Right cardiac atrium (tissue), 5 donors: ENCODE measurements around the gene KHDC1L. TPM values are rescaled to one million over a fixed set of nuclear protein-coding genes. Genes with fewer than 3 reads are reported as not detected.
"Not testable (repeated sequence)": the region's sequence is repeated elsewhere in the genome, so short reads cannot be mapped to it uniquely, and the experiment has no call there.

Experiments
- ATAC-seq, 2 donors: fragments of 200-7000 bp; cut with Tn5 transposase; one replicate each; pipeline versions ENCODE4 v1.8.0 to v1.9.1; 2020; ENCODE audit warnings: moderate library complexity in 2 of 2, mild to moderate bottlenecking in 1 of 2
- DNase-seq, 3 donors: peaks; one replicate each; pipeline ENCODE4 v3.0.0-alpha.2; 2020
- H3K27ac ChIP-seq: one replicate; pipeline ENCODE4 v1.5.1; 2013; ENCODE audit warnings: mild to moderate bottlenecking, low read length, control low read depth, moderate library complexity
- H3K27me3 ChIP-seq: one replicate; pipeline ENCODE4 v1.6.1; 2013; ENCODE audit not compliant: control insufficient read depth, insufficient read depth
- H3K4me1 ChIP-seq: one replicate; pipeline ENCODE4 v1.6.1; 2013; ENCODE audit warnings: low read length; ENCODE audit not compliant: control insufficient read depth, insufficient read depth
- H3K4me3 ChIP-seq: one replicate; pipeline ENCODE4 v1.5.1; 2013; ENCODE audit warnings: low read length, control low read depth
- H3K9me3 ChIP-seq: one replicate; pipeline ENCODE4 v1.6.1; 2013; ENCODE audit warnings: low read length; ENCODE audit not compliant: control insufficient read depth
- WGBS: extraction: QIAGEN DNeasy Blood & Tissue Kit; methylation state at CpG from one replicate; pipeline ENCODE4 v1.1.7; 2013; 5-methylcytosine and 5-hydroxymethylcytosine counted together
- intact Hi-C, 4 donors: fragments of 100-400 bp; cut with DNase I; formaldehyde crosslinking; loops; one replicate each; pipeline versions ENCODE4 v1.11.0 to v1.14.0; 2022 to 2023
- polyA plus RNA-seq: library from polyadenylated mRNA; stranded (reverse); fragments of 200-250 nt; gene quantifications from one replicate; pipeline ENCODE4 v1.2.3, GENCODE V29; 2013
- total RNA-seq, 4 donors: library from RNA; stranded (reverse); fragmentation: NEBNext Ultra II Directional; extraction: Animal tissue kit (Norgen Biotek cat#: 25700); gene quantifications; one replicate each; pipeline ENCODE4 v1.2.1, GENCODE V29; 2021
- donor health status: healthy with polysubstance abuse.
- donor health status: DM: no; HTN: yes; CAD: no.
- donor health status: DM: no; HTN: no; CAD: no.
- donor health status: DM: no; HTN: yes; CAD: no; lungs with severe emphysema.
- donor health status: DM: yes; HTN: yes; CAD: no.

Gene KHDC1L
- total and polyA plus RNA-seq, 5 donors = not detected

DNA sequence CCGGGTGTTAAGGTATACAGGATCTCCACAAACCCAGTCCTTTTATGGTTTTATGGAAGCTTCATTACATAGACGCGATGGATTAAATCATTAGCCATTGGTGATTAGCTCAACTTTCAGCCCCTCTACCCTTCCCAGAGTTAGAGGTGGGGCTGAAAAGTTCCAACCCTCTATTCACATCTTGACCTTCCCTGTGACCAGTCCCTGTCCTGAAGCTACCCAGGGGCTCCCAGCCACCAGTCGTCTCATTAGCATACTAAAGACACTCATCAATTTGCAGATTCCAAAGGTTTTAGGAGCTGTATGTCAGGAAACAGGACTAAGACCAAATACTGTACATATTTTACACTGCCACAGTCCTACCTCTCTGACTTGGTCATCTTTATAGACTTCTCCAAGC, 21.0 kb downstream of the KHDC1L start:
- Histone ChIP-seq H3K9me3 (no peaks in the 10 kb centered on the region), H3K27ac (no peak overlapping the region), H3K27me3 (no peaks in the 10 kb centered on the region), H3K4me1 (no peaks in the 10 kb centered on the region), H3K4me3 (no peak overlapping the region)
- 82% methylated on average over 4 of the region's 4 CpGs for WGBS
- intact Hi-C loops = no loop called here
- ATAC-seq (no peak), DNase-seq (no peak)

DNA sequence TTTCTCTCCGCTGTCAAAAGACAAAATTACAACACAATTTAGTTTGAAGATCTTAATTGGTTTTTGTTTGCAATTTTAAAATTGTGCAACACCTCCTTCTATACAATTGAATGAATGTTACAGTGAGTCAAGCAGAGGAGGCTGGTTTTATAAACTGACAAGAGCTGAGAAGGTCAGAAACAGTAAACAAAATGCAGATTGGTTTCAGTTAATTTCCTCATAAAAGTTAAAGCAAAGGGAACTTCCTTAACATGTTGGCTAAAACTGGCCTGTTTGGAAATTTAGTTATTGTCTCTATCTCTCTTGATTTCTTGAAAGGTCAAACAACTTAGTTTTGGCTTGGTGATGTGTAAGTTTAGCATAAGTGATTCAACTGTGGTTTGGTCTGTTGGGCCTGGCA, 22.2 kb downstream of the KHDC1L start:
- intact Hi-C loops = no loop called here
- no peak for DNase-seq
- ATAC-seq = no peak
- no peaks in the 10 kb centered on the region for H3K27me3 ChIP-seq
- 93% methylated on average over 1 of the region's 1 CpG for WGBS
- no peaks in the 10 kb centered on the region for H3K4me1 ChIP-seq
- no peak overlapping the region for H3K4me3 ChIP-seq
- no peaks in the 10 kb centered on the region for H3K9me3 ChIP-seq
- no peak overlapping the region for H3K27ac ChIP-seq

DNA sequence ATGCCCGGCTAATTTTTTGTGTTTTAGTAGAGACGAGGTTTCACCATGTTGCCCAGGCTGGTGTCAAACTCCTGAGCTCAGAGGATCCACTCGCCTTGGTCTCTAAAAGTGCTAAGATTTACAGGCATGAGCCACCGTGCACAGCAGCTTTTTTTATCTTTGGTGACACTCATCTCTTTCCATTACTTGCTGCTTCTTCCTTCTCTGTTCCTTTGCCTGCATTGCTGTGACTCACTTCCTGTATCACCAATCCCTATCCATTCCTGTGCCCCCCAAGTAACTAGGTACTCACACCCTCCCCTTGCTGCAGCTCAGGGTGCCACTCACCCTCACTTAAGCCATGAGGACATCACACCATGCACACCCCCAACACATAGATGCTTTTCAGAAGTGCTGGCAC, 24.6 kb downstream of the KHDC1L start:
- Histone ChIP-seq H3K27ac (no peak overlapping the region), H3K4me1 (no peaks in the 10 kb centered on the region), H3K4me3 (no peak overlapping the region), H3K9me3 (no peaks in the 10 kb centered on the region), H3K27me3 (no peaks in the 10 kb centered on the region)
- DNase-seq = no peak
- intact Hi-C loops = no loop called here
- 69% methylated on average over 4 of the region's 4 CpGs for WGBS
- ATAC-seq = no peak

DNA sequence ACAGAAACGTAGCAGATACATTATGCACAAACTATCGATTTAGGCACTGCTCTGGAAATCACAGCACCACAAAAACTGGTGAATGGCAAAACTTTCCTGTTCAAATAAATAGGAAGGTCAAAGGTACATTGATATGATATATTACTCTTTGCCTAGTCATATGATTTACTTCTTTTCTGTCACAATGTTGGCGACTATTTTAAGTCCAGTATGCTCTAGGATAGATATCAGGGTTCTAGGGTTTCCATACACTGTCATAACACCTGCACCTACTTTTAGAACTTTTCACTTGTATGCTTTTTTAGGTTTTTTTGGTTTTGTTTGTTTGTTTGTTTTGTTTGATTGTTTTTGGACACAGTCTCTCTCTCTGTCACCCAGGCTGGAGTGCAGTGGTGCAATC, 25.0 kb downstream of the KHDC1L start:
- DNase-seq (no peak), ATAC-seq (no peak)
- WGBS = 88% methylated on average over 3 of the region's 3 CpGs
- intact Hi-C loops = no loop called here
- no peaks in the 10 kb centered on the region for H3K27me3 ChIP-seq
- no peak overlapping the region for H3K27ac ChIP-seq
- H3K9me3 ChIP-seq = no peaks in the 10 kb centered on the region
- H3K4me1 ChIP-seq = no peaks in the 10 kb centered on the region
- H3K4me3 ChIP-seq = no peak overlapping the region

DNA sequence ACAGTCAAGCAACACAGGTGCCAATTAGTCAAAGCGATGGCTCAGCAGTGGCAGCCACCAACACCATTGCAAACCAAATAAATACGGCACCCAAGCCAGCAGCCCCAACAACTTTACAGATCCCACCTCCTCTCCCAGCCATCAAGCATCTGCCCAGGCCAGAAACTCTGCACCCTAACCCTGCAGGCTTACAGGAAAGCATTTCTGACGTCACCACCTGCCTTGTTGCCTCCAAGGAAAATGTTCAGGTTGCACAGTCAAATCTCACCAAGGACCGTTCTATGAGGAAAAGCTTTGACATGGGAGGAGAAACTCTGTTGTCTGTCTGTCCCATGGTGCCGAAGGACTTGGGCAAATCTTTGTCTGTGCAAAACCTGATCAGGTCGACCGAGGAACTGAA, 30.6 kb downstream of the KHDC1L start:
- DNase-seq = no peak
- Histone ChIP-seq H3K4me3 (no peak overlapping the region), H3K27ac (no peak overlapping the region), H3K4me1 (no peaks in the 10 kb centered on the region), H3K9me3 (no peaks in the 10 kb centered on the region), H3K27me3 (no peaks in the 10 kb centered on the region)
- WGBS = 94% methylated on average over 7 of the region's 7 CpGs
- intact Hi-C loops = no loop called here
- no peak for ATAC-seq

DNA sequence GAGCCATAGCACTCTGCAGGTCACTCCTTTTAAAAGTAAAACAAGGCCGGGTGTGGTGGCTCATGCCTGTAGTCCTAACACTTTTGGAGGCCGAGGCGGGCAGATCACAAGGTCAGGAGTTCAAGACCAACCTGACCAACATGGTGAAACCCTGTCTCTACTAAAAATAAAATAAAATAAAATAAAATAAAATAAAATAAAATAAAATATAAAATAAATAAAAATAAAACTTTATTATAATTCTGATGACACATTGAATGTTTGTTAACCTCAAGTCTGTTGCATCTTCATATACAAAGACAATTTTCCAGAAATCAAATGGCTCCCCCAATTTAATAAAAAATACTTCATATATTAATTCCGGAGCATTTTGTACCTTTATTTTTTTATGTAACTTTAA, 32.0 kb downstream of the KHDC1L start:
- H3K27ac ChIP-seq, intact Hi-C loops, H3K27me3 ChIP-seq, H3K4me3 ChIP-seq, H3K9me3 ChIP-seq, DNase-seq, H3K4me1 ChIP-seq, ATAC-seq: not testable (repeated sequence)
- WGBS = 95% methylated on average over 4 of the region's 4 CpGs

DNA sequence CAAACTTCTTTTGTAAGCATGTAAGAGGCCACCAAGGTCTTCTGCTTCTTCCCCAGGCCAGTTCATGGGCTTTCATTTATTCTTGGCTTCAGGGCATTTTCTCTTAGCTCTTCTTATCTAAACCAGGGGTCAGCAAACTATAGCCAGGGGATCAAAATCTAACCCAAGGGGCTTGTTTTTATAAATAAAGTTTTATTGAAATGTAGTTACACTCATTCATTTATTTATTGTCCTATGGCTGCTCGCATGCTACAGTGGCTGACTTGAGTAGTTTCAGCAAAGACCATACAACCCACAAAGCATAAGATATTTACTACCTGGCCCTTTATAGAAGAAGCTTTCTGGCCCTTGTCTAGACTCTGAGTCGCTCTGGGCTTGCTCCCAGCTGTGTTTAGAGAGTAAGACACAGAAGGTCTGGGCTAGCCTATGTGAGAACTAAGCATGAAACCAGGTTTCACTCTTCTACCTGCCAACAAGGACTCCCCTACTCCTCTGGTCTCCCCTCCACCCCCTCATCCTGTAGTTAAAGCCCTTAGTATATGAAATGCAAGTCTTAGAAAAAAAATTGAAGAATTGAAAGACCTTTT, 43.2 kb downstream of the KHDC1L start:
- DNase-seq = no peak
- 79% methylated on average over 2 of the region's 2 CpGs for WGBS
- intact Hi-C loops = loop anchor here in 2 of 4 donors (5.0 to 10.0 kb wide), 2 partner anchors 557 to 770 kb away; partner anchors contain the start of gene KCNQ5 (in 1 of the 2)
- Histone ChIP-seq H3K27ac (no peak overlapping the region), H3K4me3 (no peak overlapping the region), H3K27me3 (no peaks in the 10 kb centered on the region), H3K9me3 (no peaks in the 10 kb centered on the region), H3K4me1 (no peaks in the 10 kb centered on the region)
- ATAC-seq = no peak

DNA sequence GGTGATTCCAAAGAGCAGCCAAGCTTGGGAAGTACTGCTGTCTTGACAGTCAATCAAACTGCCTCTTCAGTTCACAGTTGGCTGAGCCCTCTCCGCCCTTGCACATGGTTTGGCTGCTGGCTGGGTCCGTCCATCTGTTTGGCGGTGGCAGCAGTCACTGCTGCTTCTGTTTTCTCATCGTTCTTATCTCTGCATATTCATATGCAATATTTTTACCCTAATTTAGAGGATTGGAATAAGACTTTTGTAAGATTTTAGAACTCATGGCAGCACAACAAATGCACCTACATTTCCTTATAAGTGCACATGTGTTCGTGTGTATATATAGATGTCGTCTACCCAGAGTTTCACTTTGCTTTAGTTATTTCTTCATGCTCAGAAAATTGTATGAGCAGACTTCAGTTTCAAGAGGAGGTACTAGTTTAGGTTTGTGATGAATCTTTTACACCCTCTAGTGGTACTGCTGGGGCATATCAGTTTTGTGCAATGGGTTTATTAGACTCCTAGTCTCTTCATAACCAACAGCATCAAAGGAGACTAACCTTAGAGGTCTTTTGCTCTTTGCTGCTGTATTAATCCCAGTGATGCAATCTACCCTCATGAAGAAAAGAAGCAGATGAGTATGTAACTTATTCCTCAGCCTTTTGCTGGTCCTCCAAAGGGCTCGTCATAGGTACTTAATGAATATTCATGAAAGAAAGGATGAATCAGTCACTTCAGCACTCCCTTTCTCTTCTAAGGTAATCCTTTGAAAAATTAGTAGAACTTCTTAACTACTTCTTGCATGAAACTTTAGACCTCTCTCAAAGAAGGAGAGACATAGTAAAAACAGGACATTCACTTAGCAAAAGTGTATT, 44.3 kb downstream of the KHDC1L start:
- ATAC-seq = peak; percentile 84 to 88
- H3K4me3 ChIP-seq = peak overlapping the region; percentile 39
- peak in 2 of 3 donors; percentile 55 to 64 for DNase-seq
- H3K9me3 ChIP-seq = no peaks in the 10 kb centered on the region
- H3K27ac ChIP-seq = no peak overlapping the region
- H3K27me3 ChIP-seq = no peaks in the 10 kb centered on the region
- WGBS = 13% methylated on average over 7 of the region's 7 CpGs
- intact Hi-C loops = loop anchor here in 2 of 4 donors (2.0 to 10.0 kb wide), 3 partner anchors 556 to 769 kb away; partner anchors contain the start of gene KCNQ5 (in 1 of the 2)
- no peaks in the 10 kb centered on the region for H3K4me1 ChIP-seq

DNA sequence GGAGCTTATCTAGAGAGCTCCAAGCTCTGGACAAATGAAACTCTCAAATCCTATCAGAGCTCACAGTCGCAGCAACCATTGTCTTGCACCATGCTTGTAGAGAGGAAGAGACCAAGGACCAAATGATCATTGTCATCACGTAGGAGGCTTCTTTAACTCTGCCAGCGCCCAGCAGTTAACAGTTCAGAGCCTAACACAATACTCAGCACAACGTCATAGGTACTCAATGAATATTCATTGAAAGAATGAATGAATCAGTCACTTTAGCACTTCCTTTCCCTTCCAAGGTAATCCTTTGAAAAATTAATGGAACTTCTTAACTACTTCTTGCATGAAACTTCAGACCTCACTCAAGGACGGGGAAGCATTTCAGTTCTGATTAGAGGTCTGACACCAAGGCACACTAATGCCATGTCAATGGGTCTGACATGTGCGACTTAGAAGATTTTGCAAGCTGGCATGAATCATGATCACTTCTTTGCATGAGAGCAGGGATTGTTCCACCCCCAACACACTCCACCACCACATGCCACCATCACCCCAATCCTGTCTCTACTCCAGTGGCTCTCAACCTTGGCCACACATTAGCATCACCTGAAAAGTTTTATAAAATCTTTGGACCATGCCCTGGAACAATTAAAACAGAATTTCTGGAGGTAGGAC, 45.1 kb downstream of the KHDC1L start:
- no peak for ATAC-seq
- no peak for DNase-seq
- no peaks in the 10 kb centered on the region for H3K9me3 ChIP-seq
- no peak overlapping the region for H3K27ac ChIP-seq
- 69% methylated on average over 6 of the region's 6 CpGs for WGBS
- no peak overlapping the region for H3K4me3 ChIP-seq
- no peaks in the 10 kb centered on the region for H3K27me3 ChIP-seq
- intact Hi-C loops = loop anchor here in 2 of 4 donors (2.0 to 10.0 kb wide), 3 partner anchors 555 to 768 kb away; partner anchors contain the start of gene KCNQ5 (in 1 of the 2)
- H3K4me1 ChIP-seq = no peaks in the 10 kb centered on the region

DNA sequence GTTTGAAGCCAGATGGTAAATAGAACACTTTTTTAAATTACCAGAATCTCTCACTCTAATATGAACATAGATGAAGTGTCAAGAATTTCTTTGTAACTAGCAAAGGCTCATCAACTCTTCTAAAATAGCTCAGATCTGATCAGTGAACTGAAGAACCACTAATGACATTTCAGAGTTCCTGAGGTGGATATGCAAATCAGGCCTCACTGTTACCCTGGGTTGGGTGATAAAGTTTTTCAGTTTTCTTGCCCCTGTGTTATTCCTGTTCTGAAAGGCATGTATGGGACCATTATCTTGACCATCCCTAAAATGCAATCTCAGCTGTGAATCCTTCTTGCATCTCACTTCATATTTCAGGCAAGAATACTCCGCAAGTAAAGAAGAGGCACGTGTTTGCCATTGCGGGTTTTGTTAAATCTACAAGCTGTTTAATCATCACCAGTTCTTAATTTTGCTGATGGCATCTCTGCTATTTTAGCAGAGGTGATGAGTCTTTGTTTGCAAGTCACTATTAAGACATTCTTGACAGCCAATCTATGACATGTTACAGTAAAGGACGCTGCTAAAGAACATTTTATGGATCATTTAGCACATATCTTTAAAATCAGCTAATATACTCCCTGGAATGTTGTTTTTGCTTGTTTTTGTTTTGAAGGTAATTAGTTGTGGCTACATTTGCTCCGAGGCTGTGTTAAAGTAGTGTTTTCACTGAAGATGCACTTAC, 47.9 kb downstream of the KHDC1L start:
- H3K9me3 ChIP-seq = no peaks in the 10 kb centered on the region
- WGBS = 81% methylated on average over 5 of the region's 5 CpGs
- no peak overlapping the region for H3K4me3 ChIP-seq
- H3K4me1 ChIP-seq = no peaks in the 10 kb centered on the region
- H3K27me3 ChIP-seq = no peaks in the 10 kb centered on the region
- DNase-seq (no peak), ATAC-seq (no peak)
- intact Hi-C loops = loop anchor here in 1 of 4 donors (10.0 kb wide), 1 partner anchor 553 kb away; the partner anchor contains the start of gene KCNQ5
- no peak overlapping the region for H3K27ac ChIP-seq
